HepG2 (cell line): ENCODE results near the gene VPS52. TPM values are rescaled to one million over a fixed set of nuclear protein-coding genes. Genes with fewer than 3 reads are reported as not detected.

Experiments
- GPBP1L1 ChIP-seq: sonication (generic); formaldehyde crosslinking; IDR thresholded peaks from 2 replicates; pipeline ENCODE4 v1.5.0; 2020; ENCODE audit warnings: mild to moderate bottlenecking, missing genetic modification reagents
- HCFC1 ChIP-seq: fragments of 150-350 bp; IDR thresholded peaks from 2 replicates; pipeline ENCODE4 v1.6.1; 2014; ENCODE audit warnings: low read depth, low read length
- HMG20B ChIP-seq: conservative IDR thresholded peaks from 2 replicates; pipeline ENCODE4 v1.6.1; 2016; ENCODE audit warnings: missing genetic modification reagents, missing compliant biosample characterization
- MAZ ChIP-seq, 2 experiments: sonication (generic) in 1 of 2; formaldehyde crosslinking in 1 of 2; IDR thresholded peaks; 2 replicates each; pipeline versions ENCODE4 v1.5.0 to v1.6.1; 2012 to 2020; ENCODE audit warnings: low read depth in 2 of 2, mild to moderate bottlenecking in 2 of 2, borderline replicate concordance in 1 of 2, improper control_type of control experiment in 1 of 2, low read length in 1 of 2, missing genetic modification reagents in 1 of 2, moderate library complexity in 1 of 2
- MXI1 ChIP-seq: IDR thresholded peaks from 3 replicates; pipeline ENCODE4 v1.6.1; 2012; ENCODE audit warnings: low read depth, low read length, inconsistent platforms, borderline replicate concordance
- SNAI1 ChIP-seq: sonication (generic); formaldehyde crosslinking; IDR thresholded peaks from 2 replicates; pipeline ENCODE4 v1.5.0; 2020; ENCODE audit warnings: mild to moderate bottlenecking, missing genetic modification reagents, borderline replicate concordance
- TCF7 ChIP-seq: sonication (generic); IDR thresholded peaks from 2 replicates; pipeline ENCODE4 v1.6.1; 2016; ENCODE audit warnings: antibody characterized with exemption, low read depth
- WIZ ChIP-seq: sonication (generic); formaldehyde crosslinking; IDR thresholded peaks from 2 replicates; pipeline ENCODE4 v1.5.1; 2020; ENCODE audit warnings: mild to moderate bottlenecking, missing genetic modification reagents
- ZNF142 ChIP-seq: sonication (generic); formaldehyde crosslinking; IDR thresholded peaks from 2 replicates; pipeline ENCODE4 v1.4.0; 2020; ENCODE audit warnings: missing genetic modification reagents
- ZNF605 ChIP-seq: sonication (generic); formaldehyde crosslinking; IDR thresholded peaks from 2 replicates; pipeline ENCODE4 v1.8.0; 2022; ENCODE audit warnings: mild to moderate bottlenecking, missing genetic modification reagents
- polyA plus RNA-seq, 8 experiments: library from polyadenylated mRNA; depleted of rRNA in 3 of 8; stranded (reverse) in 7 of 8; unstranded in 1 of 8; fragments of >200 nt; fragmentation: Illumina TruSeq in 4 of 8; extraction: Trizol in 4 of 8; gene quantifications; 2 replicates each; pipeline versions ENCODE4 v1.2.1 to v1.2.3, GENCODE V29; 2011 to 2016; ENCODE audit warnings: low read depth in 4 of 8, missing spikeins in 1 of 8, mixed read lengths in 1 of 8; ENCODE audit not compliant: insufficient read depth in 1 of 8
- total RNA-seq, 5 experiments: library from RNA; depleted of rRNA; stranded (reverse); fragments of >200 nt; fragmentation: Illumina TruSeq; extraction: Trizol; gene quantifications; 2 replicates each; pipeline ENCODE4 v1.2.3, GENCODE V29; 2016; ENCODE audit warnings: low read depth in 1 of 5
- TF ChIP-seq, protein P1 (sequence below): sonication (generic); formaldehyde crosslinking; IDR thresholded peaks from 2 replicates; pipeline ENCODE4 v1.8.1; 2022; ENCODE audit warnings: mild to moderate bottlenecking, missing genetic modification reagents
- TF ChIP-seq, protein P2 (sequence below): sonication (generic); formaldehyde crosslinking; IDR thresholded peaks from 2 replicates; pipeline ENCODE4 v1.5.1; 2020; ENCODE audit warnings: missing genetic modification reagents, mild to moderate bottlenecking, borderline replicate concordance

Gene VPS52
- total and polyA plus RNA-seq, 2 of the 13 experiments (the other 11 are each of a cell fraction or from before 2014, with no cell fraction given), result 48.9 to 85.5 TPM

- TF ChIP-seq ZNF142 (CRISPR knock-in tag) (peak; percentile 62), HCFC1 (peak; percentile 16), WIZ (peak; percentile 27; the same call in 1 of the 2 replicates), MXI1 (peak; percentile 81; the same call in 2 of the 3 replicates), TCF7 (no peak), SNAI1 (0 out of 2 replicates have a peak, but pooled peaks have one; percentile 57), ZNF605 (CRISPR knock-in tag) (peak; percentile 90), MAZ (IDR thresholded peaks at IDR 0.05; ENCODE audit: borderline replicate concordance, low read depth, low read length) (no peak), MAZ (CRISPR knock-in tag; IDR thresholded peaks at IDR 0.05; ENCODE audit: low read depth) (peak; percentile 73), HMG20B (peak; percentile 31; the same call in 1 of the 2 replicates), GPBP1L1 (CRISPR knock-in tag) (no peak)
- TF ChIP-seq, protein P1, sequence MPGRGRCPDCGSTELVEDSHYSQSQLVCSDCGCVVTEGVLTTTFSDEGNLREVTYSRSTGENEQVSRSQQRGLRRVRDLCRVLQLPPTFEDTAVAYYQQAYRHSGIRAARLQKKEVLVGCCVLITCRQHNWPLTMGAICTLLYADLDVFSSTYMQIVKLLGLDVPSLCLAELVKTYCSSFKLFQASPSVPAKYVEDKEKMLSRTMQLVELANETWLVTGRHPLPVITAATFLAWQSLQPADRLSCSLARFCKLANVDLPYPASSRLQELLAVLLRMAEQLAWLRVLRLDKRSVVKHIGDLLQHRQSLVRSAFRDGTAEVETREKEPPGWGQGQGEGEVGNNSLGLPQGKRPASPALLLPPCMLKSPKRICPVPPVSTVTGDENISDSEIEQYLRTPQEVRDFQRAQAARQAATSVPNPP, result peak; percentile 80; the same call in 1 of the 2 replicates
- TF ChIP-seq, protein P2, sequence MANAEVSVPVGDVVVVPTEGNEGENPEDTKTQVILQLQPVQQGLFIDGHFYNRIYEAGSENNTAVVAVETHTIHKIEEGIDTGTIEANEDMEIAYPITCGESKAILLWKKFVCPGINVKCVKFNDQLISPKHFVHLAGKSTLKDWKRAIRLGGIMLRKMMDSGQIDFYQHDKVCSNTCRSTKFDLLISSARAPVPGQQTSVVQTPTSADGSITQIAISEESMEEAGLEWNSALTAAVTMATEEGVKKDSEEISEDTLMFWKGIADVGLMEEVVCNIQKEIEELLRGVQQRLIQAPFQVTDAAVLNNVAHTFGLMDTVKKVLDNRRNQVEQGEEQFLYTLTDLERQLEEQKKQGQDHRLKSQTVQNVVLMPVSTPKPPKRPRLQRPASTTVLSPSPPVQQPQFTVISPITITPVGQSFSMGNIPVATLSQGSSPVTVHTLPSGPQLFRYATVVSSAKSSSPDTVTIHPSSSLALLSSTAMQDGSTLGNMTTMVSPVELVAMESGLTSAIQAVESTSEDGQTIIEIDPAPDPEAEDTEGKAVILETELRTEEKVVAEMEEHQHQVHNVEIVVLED (CRISPR knock-in tag), result peak; percentile 79
Measured at GRCh38 chr6:33248932-33249731, 22.5 kb downstream of the VPS52 start (continued).
